RWPE2 (cell line): ENCODE data around the gene ABCC1.
"Not testable (repeated sequence)": the region's sequence is repeated elsewhere in the genome, so short reads cannot be mapped to it uniquely, and the experiment has no call there.

ENCODE experiments used
- ATAC-seq: fragments of 200-7000 bp; cut with Tn5 transposase; 3 replicates; pipeline ENCODE4 v1.9.1; 2021; ENCODE audit warnings: low read depth
- DNase-seq: peaks from one replicate; pipeline ENCODE4 v3.0.0-alpha.2; 2020; ENCODE audit warnings: low spot score
- H3K27ac ChIP-seq: fragments of 450-650 bp; 2 replicates; pipeline ENCODE4 v1.5.1; 2017; ENCODE audit warnings: mild to moderate bottlenecking; ENCODE audit not compliant: poor library complexity, severe bottlenecking
- H3K27me3 ChIP-seq: fragments of 250-450 bp; sonication (Bioruptor Pico); 2 replicates; pipeline ENCODE4 v1.5.1; 2021; ENCODE audit warnings: mild to moderate bottlenecking, moderate library complexity; ENCODE audit not compliant: insufficient read depth, poor library complexity, severe bottlenecking
- H3K36me3 ChIP-seq: fragments of 250-450 bp; sonication (Bioruptor Pico); 2 replicates; pipeline ENCODE4 v1.5.1; 2020; ENCODE audit warnings: low read depth, mild to moderate bottlenecking, moderate library complexity
- H3K4me1 ChIP-seq: fragments of 250-450 bp; sonication (Bioruptor Pico); 2 replicates; pipeline ENCODE4 v1.5.1; 2021; ENCODE audit warnings: mild to moderate bottlenecking, moderate library complexity; ENCODE audit not compliant: insufficient read depth, poor library complexity, severe bottlenecking
- H3K4me3 ChIP-seq: fragments of 250-450 bp; sonication (Bioruptor Pico); 2 replicates; pipeline ENCODE4 v1.5.1; 2021; ENCODE audit warnings: mild to moderate bottlenecking, moderate library complexity; ENCODE audit not compliant: severe bottlenecking
- H3K9me3 ChIP-seq: fragments of 250-450 bp; sonication (Bioruptor Pico); 2 replicates; pipeline ENCODE4 v1.5.1; 2021; ENCODE audit warnings: mild to moderate bottlenecking, moderate library complexity; ENCODE audit not compliant: severe bottlenecking
- CTCF ChIP-seq: fragments of 450-650 bp; IDR thresholded peaks from one replicate; pipeline ENCODE4 v1.5.1; 2017; ENCODE audit warnings: mild to moderate bottlenecking, moderate library complexity; ENCODE audit not compliant: poor library complexity, severe bottlenecking

Gene ABCC1

DNA sequence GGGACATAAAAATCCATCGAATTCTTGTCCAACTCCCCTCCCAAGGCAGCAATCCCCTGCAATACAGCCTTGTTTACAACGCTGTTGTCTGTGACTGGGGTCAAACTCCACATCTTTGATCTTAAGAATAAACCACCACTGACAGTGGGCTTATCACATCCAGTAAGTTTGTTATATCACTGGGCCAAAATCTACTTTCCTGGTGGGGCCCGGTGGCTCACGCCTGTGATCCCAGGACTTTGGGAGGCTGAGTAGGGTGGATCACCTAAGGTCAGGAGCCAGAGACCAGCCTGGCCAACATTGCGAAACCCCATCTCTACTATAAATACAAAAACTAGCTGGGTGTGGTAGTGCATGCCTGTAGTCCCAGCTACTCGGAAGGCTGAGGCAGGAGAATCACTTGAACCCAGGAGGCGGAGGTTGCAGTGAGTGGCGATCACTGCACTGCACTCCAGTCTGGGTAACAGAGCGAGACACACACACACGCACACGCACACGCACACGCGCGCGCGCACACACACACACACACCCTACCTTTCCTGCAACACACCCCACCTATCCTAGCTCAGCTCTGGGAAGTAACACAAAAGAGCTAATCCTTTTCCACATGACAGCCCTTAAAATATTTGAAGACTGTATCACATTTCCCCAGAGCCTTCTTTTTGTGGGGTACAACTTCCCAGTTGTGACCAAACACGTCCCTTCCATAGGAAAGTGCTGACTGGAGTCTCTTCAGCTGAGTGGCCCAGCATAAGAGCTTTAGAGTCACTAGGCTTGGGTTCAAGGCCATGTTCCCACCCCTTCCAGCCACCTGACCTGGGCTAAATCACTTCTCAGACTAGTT lies 20.9 kb upstream of the ABCC1 start:
- no peak for TF ChIP-seq CTCF
- H3K4me3 ChIP-seq: no peak overlapping the region

GRCh38 chr16:15932939-15933338 lies 16.5 kb upstream of the ABCC1 start:
- H3K4me1 ChIP-seq: no peaks in the 10 kb centered on the region
- no peaks in the 10 kb centered on the region for H3K27me3 ChIP-seq
- no peak for TF ChIP-seq CTCF
- no peak overlapping the region for H3K27ac ChIP-seq
- ATAC-seq (no peak), DNase-seq (no peak)
- no peaks in the 10 kb centered on the region for H3K36me3 ChIP-seq
- no peak overlapping the region for H3K4me3 ChIP-seq
- peaks cover 2% of the 10 kb centered on the region for H3K9me3 ChIP-seq

More for the DNA sequence above, 20.9 kb upstream of the ABCC1 start:
- Histone ChIP-seq H3K9me3 (no peaks in the 10 kb centered on the region), H3K36me3 (no peaks in the 10 kb centered on the region), H3K4me1 (no peaks in the 10 kb centered on the region), H3K27ac (no peak overlapping the region), H3K27me3 (no peaks in the 10 kb centered on the region)
- no peak for DNase-seq
- no peak for ATAC-seq

- DNase-seq (no peak), ATAC-seq (no peak)
- Histone ChIP-seq H3K4me1 (no peaks in the 10 kb centered on the region), H3K27me3 (no peaks in the 10 kb centered on the region), H3K27ac (no peak overlapping the region), H3K9me3 (peaks cover 2% of the 10 kb centered on the region), H3K4me3 (no peak overlapping the region), H3K36me3 (no peaks in the 10 kb centered on the region)
- TF ChIP-seq CTCF: no peak
Observed at GRCh38 chr16:15933781-15934180, 15.6 kb upstream of the ABCC1 start.

- no peak for ATAC-seq
Observed at GRCh38 chr16:15934991-15935390, 14.4 kb upstream of the ABCC1 start.

GRCh38 chr16:15936809-15937208 lies 12.6 kb upstream of the ABCC1 start:
- H3K36me3 ChIP-seq, H3K27me3 ChIP-seq, ATAC-seq, DNase-seq, H3K9me3 ChIP-seq, H3K4me3 ChIP-seq, H3K27ac ChIP-seq, H3K4me1 ChIP-seq: not testable (repeated sequence)

More at GRCh38 chr16:15934991-15935390, 14.4 kb upstream of the ABCC1 start:
- Histone ChIP-seq H3K36me3 (no peaks in the 10 kb centered on the region), H3K27me3 (no peaks in the 10 kb centered on the region), H3K4me1 (no peaks in the 10 kb centered on the region), H3K9me3 (peaks cover 2% of the 10 kb centered on the region), H3K27ac (no peak overlapping the region), H3K4me3 (no peak overlapping the region)
- TF ChIP-seq CTCF: no peak
- no peak for DNase-seq
